CD4-positive, alpha-beta T cell treated with Interferon gamma for 1 hour (primary cell): Measurements from ENCODE around the gene PCDHGA9.
"Not testable (repeated sequence)": the region's sequence is repeated elsewhere in the genome, so short reads cannot be mapped to it uniquely, and the experiment has no call there.

ENCODE experiments used
- DNase-seq: peaks from one replicate; pipeline ENCODE4 v3.0.0-alpha.2; 2020

Gene PCDHGA9

GRCh38 chr5:141402553-141403243, at the start of gene PCDHGA9:
PCDHGA9 (plus strand) TSS chr5:141402778; CDS start chr5:141402953, 175 bp downstream.
- DNase-seq: no peak

- no peak for DNase-seq
Measured at GRCh38 chr5:141354900-141355469, 47.6 kb upstream of the PCDHGA9 start, which contains the start of gene PCDHGA4. PCDHGA4 (plus strand) TSS chr5:141355021; CDS start chr5:141355108, 87 bp downstream.

GRCh38 chr5:141355641-141356040, 46.9 kb upstream of the PCDHGA9 start:
- no peak for DNase-seq

DNA sequence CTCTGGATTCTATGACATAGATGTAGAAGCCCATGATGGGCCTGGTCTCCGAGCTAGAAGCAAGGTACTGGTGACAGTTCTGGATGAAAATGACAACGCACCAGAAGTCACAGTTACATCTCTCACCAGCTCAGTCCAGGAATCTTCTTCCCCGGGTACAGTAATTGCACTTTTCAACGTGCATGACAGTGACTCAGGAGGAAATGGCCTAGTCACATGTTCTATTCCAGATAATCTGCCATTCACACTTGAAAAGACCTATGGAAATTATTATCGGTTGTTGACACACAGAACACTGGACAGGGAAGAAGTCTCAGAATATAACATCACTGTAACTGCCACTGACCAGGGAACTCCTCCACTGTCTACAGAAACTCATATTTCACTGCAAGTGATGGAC, 46.4 kb upstream of the PCDHGA9 start:
- DNase-seq: no peak

GRCh38 chr5:141356950-141357349, 45.6 kb upstream of the PCDHGA9 start:
- DNase-seq: no peak

DNA sequence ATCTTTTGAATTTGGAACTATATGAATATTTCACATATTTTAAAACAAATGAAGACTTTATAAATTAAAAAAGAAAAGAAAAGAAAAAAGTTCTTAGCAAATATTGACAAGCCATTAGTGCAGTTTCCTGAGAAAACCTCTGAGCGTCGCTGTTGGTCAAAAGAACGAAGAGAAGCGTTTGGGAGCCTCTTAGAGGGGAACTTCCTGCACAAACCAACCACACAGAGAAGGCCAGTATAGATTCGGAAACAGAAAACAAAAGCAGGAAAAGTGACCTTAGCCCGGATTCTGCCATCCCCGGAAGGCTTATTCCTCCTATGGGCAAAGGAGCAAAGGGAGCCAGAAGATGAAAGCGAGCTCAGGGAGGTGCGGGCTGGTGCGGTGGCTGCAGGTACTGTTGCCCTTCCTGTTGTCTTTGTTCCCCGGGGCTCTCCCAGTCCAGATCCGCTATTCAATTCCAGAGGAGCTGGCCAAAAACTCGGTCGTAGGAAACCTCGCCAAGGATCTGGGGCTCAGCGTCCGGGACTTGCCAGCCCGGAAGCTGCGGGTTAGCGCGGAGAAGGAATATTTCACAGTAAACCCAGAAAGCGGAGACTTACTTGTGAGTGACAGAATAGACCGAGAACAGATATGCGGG, 42.7 kb upstream of the PCDHGA9 start, which contains the start of gene PCDHGB2:
TSS of gene PCDHGB2 (plus strand) at position 205 of the 637 bp plus-strand sequence. CDS start at position 347, 142 bp downstream.
- DNase-seq: no peak

GRCh38 chr5:141360685-141361084, 41.9 kb upstream of the PCDHGA9 start:
- no peak for DNase-seq

DNA sequence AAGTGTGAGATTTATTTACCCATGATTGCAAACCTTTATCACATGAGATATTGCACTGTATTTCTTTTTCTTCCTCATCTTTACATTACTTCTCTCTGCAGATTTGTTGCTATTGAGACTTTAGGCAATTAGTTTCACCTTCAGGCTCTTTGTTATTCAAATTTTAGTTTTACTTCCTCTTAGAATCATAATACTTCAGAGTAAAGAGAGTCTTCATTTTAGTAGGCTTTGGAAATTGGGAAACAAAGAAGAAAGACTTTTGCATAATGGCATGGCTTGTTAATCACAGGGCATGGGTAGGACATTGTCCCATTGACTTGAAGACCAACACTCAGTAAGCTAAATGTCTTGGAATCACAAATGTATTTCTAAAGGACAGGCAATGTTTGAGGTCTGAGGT, 39.9 kb upstream of the PCDHGA9 start:
- no peak for DNase-seq

DNA sequence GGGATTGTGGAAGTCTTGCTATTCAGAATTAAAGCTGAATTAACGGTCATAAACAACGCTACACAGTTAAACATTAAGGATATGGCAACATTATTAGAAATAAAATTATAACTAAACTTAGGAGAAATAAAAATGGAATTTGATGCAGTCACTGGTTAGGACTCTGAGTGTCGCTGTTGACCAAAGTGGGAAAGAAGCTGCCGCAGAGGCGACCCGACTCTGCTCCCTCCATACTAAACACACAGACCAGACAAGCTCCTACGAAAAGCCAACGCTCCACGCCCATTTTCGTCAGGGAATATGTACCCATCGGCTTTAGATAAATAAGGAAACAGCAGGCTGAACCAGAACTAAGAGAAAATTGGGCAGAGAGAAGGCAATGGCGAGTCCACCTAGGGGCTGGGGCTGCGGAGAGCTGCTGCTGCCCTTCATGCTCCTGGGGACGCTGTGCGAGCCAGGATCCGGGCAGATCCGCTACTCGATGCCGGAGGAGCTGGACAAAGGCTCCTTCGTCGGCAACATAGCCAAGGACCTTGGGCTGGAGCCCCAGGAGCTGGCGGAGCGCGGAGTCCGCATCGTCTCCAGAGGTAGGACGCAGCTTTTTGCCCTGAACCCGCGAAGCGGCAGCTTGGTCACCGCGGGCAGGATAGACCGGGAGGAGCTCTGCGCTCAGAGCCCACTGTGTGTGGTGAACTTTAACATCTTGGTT, 38.5 kb upstream of the PCDHGA9 start, which contains the start of gene PCDHGA5:
TSS of gene PCDHGA5 (plus strand) at position 211 of the 709 bp plus-strand sequence. CDS start at position 380, 169 bp downstream.
- DNase-seq: no peak

GRCh38 chr5:141366016-141366896, 36.3 kb upstream of the PCDHGA9 start:
- no peak for DNase-seq

- DNase-seq: peak; percentile 13
Measured at GRCh38 chr5:141369994-141370848, 32.4 kb upstream of the PCDHGA9 start, which contains the start of gene PCDHGB3. PCDHGB3 (plus strand) TSS chr5:141370242; CDS start chr5:141370395, 153 bp downstream.

- DNase-seq: no peak
Measured at GRCh38 chr5:141371572-141372475, 30.8 kb upstream of the PCDHGA9 start.

DNA sequence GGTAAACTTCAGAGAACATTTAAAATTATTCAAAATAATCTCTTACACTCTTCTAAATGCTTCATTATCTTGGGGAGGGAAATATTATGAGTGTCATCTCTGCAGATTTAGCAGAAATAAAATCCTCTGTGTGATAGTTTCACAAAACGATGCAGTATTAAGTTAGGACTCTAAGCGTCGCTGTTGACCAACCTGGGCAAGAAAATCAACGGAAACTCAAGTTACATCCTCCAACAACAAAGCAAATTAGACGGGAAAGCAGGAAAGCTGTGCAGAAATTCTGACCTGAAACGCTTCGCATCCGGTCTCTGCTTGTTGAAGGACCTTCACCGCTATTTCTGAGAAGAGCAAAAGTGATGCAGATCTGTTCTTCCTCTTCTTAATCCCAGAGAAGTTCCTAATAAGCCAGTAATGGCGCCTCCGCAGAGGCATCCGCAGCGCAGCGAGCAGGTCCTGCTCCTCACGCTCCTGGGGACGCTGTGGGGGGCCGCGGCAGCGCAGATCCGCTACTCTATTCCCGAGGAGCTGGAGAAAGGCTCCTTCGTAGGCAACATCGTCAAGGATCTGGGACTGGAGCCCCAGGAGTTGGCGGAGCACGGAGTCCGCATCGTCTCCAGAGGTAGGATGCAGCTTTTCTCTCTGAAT, 28.8 kb upstream of the PCDHGA9 start, which contains the start of gene PCDHGA6:
TSS of gene PCDHGA6 (plus strand) at position 219 of the 645 bp plus-strand sequence. CDS start at position 412, 193 bp downstream.
- no peak for DNase-seq

- DNase-seq: no peak
Measured at GRCh38 chr5:141374627-141375026, 28.0 kb upstream of the PCDHGA9 start.

DNA sequence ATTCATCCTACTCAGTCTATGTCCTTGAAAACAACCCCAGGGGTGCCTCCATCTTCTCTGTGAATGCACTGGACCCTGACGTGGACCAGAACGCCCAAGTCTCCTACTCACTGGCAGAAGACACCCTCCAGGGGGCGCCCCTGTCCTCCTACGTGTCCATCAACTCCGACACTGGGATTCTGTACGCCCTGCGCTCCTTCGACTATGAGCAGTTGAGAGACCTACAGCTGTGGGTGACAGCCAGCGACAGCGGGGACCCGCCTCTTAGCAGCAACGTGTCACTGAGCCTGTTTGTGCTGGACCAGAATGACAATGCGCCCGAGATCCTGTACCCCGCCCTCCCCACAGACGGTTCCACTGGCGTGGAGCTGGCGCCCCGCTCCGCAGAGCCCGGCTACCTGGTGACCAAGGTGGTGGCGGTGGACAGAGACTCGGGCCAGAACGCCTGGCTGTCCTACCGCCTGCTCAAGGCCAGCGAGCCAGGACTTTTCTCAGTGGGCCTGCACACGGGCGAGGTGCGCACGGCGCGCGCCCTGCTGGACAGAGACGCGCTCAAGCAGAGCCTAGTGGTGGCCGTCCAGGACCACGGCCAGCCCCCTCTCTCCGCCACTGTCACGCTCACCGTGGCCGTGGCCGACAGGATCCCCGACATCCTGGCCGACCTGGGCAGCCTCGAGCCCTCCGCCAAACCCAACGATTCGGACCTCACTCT, 27.0 kb upstream of the PCDHGA9 start:
- DNase-seq: not testable (repeated sequence)

- DNase-seq: no peak
Measured at GRCh38 chr5:141382469-141383294, 19.9 kb upstream of the PCDHGA9 start, which contains the start of gene PCDHGA7. PCDHGA7 (plus strand) TSS chr5:141382742; CDS start chr5:141382900, 158 bp downstream.

DNA sequence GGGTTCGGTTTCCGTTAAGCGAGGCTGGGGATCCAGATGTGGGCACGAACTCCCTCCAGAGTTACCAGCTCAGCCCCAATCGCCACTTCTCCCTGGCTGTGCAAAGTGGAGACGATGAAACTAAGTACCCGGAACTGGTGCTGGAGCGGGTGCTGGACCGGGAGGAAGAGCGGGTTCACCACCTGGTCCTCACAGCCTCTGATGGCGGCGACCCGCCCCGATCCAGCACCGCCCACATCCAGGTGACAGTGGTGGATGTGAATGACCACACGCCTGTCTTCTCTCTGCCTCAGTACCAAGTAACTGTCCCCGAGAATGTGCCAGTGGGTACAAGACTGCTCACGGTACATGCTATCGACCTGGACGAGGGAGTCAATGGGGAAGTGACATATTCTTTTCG, 19.2 kb upstream of the PCDHGA9 start:
- no peak for DNase-seq
